ENCODE measurements around the gene PPARA. TPM values are rescaled to one million over a fixed set of nuclear protein-coding genes. Genes with fewer than 3 reads are reported as not detected.

The PPARA gene
- total and polyA plus RNA-seq, 7 experiments from 2014 or later, result 3.7 to 21.6 (median 16.4) TPM

DNA sequence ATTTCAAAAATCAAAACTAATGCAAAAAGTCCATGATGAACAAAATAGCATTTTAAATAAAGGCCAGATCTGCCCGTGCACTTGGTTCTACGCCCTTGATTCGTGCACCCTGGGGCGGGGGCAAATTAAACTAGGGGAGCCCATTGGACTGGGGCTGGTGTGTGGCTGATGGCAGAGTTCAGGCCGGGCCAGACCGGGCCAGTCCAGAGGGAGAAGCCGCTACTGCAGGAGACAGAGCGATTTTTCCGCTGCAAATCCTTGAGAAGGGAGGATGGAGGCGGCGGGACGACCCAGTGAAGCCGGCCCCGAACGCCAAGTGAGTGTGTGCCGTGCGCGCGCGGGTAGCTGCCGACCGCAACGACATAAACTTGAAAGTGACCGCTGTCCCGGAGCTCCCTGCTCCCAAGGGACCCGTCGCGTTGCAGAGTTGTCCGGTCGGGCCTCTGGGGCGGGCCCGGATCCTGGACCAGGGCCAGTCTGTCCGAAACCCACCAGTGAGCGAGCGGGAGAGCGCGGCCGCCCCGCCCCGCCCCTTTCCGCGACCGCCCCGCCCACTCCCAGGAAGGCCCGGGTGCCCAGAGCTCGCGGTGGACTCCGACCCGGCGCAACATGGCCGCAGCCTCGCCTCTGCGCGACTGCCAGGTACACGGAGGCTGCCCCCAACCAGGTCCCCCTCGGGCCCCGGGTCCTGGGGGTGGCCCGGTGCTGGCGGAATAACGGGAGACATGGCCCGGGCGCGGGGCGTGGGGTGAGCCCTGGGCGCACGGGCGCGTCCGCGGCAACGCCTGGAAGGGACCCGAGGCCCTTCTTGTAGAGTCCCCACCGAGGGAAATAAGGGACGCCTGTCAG is 117.3 kb downstream of the PPARA start, which contains the start of gene TTC38:
Gene TTC38, plus strand, starts transcription at position 578 of the 849 bp plus-strand sequence. Its CDS starts 32 bp downstream, at position 610.
- peak; percentile 90 for ATAC-seq
- Histone ChIP-seq H3K27me3 (ENCODE audit: control insufficient read depth in 2 of 2, insufficient read depth in 2 of 2, low read length in 2 of 2) (peaks cover 0 to 3% of the 10 kb centered on the region in 2 donors), H3K4me1 (ENCODE audit: control insufficient read depth in 2 of 2, insufficient read depth in 2 of 2, low read length in 2 of 2) (peaks cover 0 to 4% of the 10 kb centered on the region in 2 donors), H3K9me3 (ENCODE audit: control insufficient read depth in 2 of 3, low read length in 3 of 3) (no peaks in the 10 kb centered on the region), H3K36me3 (ENCODE audit: control insufficient read depth in 2 of 3, insufficient read depth in 3 of 3, low read length in 3 of 3) (no peaks in the 10 kb centered on the region), H3K4me3 (ENCODE audit: low read length) (peak within 1 kb of the TSS; percentile 63), H3K27ac (ENCODE audit: low read depth, low read length) (peak within 1 kb of the TSS; percentile 48)
- ChIA-PET POLR2A (interaction anchor here (1.6 to 2.4 kb wide), 2 partner anchors 12 to 17 kb away, joined by 4 to 9 read pairs; partner anchors contain the start of gene CDPF1), CTCF (interaction anchor here (0.6 kb wide), 1 partner anchor 1193 kb away, joined by 3 read pairs; no protein-coding TSS in a partner anchor)
- Mint-ChIP-seq H3K4me3 (peak within 1 kb of the TSS; percentile 82 to 93 (median 89)), H3K36me3 (peaks cover 0 to 18% (median 7%) of the 10 kb centered on the region in 5 donors), H3K27ac (peak within 1 kb of the TSS in 6 of 9 donors; percentile 12 to 77 (median 68)), H3K27me3 (peaks cover 16 to 35% (median 26%) of the 10 kb centered on the region in 5 donors), H3K4me1 (peaks cover 6 to 27% (median 17%) of the 10 kb centered on the region in 7 donors), H3K9me3 (peaks cover 0 to 15% (median 2%) of the 10 kb centered on the region in 11 donors)
- intact Hi-C loops (cut with micrococcal nuclease), result loop anchor here (1.0 to 2.0 kb wide), 4 partner anchors 17 to 116 kb away; partner anchors contain the start of genes CDPF1 (in 2 of the 2) and GTSE1 (in 2 of the 2)
- peak in 8 of 9 donors; percentile 21 to 72 (median 28) for DNase-seq

DNA sequence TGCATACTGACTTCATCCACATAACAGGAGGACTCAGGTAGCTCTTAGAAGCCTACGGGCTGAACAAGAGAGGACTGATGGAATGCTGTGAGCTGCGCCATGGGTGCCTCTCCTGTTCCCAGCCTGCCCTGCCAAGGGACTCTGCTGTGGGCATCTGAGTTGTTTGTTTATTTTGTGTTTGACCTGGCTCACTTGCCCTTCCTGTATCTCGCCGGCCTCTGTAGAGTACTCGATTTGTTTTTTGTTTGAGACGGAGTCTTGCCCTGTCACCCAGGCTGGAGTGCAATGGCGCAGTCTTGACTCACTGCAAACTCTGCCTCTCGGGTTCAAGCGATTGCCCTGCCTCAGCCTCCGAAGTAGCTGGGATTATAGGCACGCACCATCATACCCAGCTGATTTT is 119.2 kb downstream of the PPARA start:
- intact Hi-C loops (cut with micrococcal nuclease), result no loop called here
- H3K27me3 ChIP-seq (ENCODE audit: control insufficient read depth in 2 of 2, insufficient read depth in 2 of 2, low read length in 2 of 2), result no peaks in the 10 kb centered on the region
- H3K4me3 ChIP-seq (ENCODE audit: low read length), result no peak overlapping the region
- ChIA-PET CTCF (interaction anchor here (0.6 to 1.1 kb wide), 2 partner anchors 16 to 261 kb away, joined by 3 read pairs; no protein-coding TSS in a partner anchor), POLR2A (no interaction called here)
- peak overlapping the region; percentile 50 to 93 (median 74) for H3K4me3 Mint-ChIP-seq
- H3K36me3 ChIP-seq (ENCODE audit: control insufficient read depth in 2 of 3, insufficient read depth in 3 of 3, low read length in 3 of 3), result peaks cover 0 to 7% (median 0%) of the 10 kb centered on the region in 3 experiments
- no peak overlapping the region for H3K27ac ChIP-seq (ENCODE audit: low read depth, low read length)
- H3K9me3 ChIP-seq (ENCODE audit: control insufficient read depth in 2 of 3, low read length in 3 of 3), result no peaks in the 10 kb centered on the region
- H3K27me3 Mint-ChIP-seq, result peaks cover 3 to 21% (median 13%) of the 10 kb centered on the region in 5 donors
- H3K4me1 Mint-ChIP-seq, result peaks cover 6 to 19% (median 13%) of the 10 kb centered on the region in 7 donors
- peaks cover 0 to 4% of the 10 kb centered on the region in 2 donors for H3K4me1 ChIP-seq (ENCODE audit: control insufficient read depth in 2 of 2, insufficient read depth in 2 of 2, low read length in 2 of 2)
- H3K36me3 Mint-ChIP-seq, result peaks cover 0 to 14% (median 3%) of the 10 kb centered on the region in 5 donors
- H3K9me3 Mint-ChIP-seq, result peaks cover 0 to 13% (median 0%) of the 10 kb centered on the region in 11 donors
- H3K27ac Mint-ChIP-seq, result peak overlapping the region in 2 of 9 donors; percentile 59 to 77
- ATAC-seq (no peak), DNase-seq (no peak)

DNA sequence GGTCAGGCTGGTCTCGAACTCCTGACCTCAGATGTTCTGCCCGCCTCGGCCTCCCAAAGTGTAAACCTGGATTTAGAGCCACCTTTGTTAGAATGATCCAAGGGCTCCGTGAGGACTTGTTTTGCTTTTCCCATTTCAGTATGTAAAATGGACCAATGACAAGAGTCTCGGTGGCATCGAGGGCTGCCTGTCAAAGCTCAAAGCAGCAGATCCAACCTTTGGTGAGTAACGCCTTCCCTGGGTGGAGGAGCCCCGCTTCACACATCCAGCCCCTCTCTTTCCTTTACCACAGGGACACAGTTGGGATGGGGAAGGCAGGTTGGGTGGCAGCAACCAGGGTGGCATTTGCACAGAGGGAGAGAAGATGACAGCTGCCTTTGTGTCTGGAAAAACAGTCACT is 121.9 kb downstream of the PPARA start:
- H3K4me3 ChIP-seq (ENCODE audit: low read length), result no peak overlapping the region
- peaks cover 7 to 23% (median 14%) of the 10 kb centered on the region in 5 donors for H3K36me3 Mint-ChIP-seq
- H3K4me1 ChIP-seq (ENCODE audit: control insufficient read depth in 2 of 2, insufficient read depth in 2 of 2, low read length in 2 of 2), result peaks cover 0 to 4% of the 10 kb centered on the region in 2 donors
- H3K4me3 Mint-ChIP-seq, result no peak overlapping the region
- H3K9me3 Mint-ChIP-seq, result peaks cover 0 to 4% (median 0%) of the 10 kb centered on the region in 11 donors
- H3K4me1 Mint-ChIP-seq, result peaks cover 4 to 21% (median 15%) of the 10 kb centered on the region in 7 donors
- H3K27ac ChIP-seq (ENCODE audit: low read depth, low read length), result no peak overlapping the region
- no peak overlapping the region for H3K27ac Mint-ChIP-seq
- peaks cover 0 to 14% (median 0%) of the 10 kb centered on the region in 3 experiments for H3K36me3 ChIP-seq (ENCODE audit: control insufficient read depth in 2 of 3, insufficient read depth in 3 of 3, low read length in 3 of 3)
- no peak for DNase-seq
- no peaks in the 10 kb centered on the region for H3K27me3 Mint-ChIP-seq
- CTCF ChIA-PET, result no interaction called here
- POLR2A ChIA-PET, result no interaction called here
- no peaks in the 10 kb centered on the region for H3K9me3 ChIP-seq (ENCODE audit: control insufficient read depth in 2 of 3, low read length in 3 of 3)
- intact Hi-C loops (cut with micrococcal nuclease), result no loop called here
- no peaks in the 10 kb centered on the region for H3K27me3 ChIP-seq (ENCODE audit: control insufficient read depth in 2 of 2, insufficient read depth in 2 of 2, low read length in 2 of 2)
- no peak for ATAC-seq

DNA sequence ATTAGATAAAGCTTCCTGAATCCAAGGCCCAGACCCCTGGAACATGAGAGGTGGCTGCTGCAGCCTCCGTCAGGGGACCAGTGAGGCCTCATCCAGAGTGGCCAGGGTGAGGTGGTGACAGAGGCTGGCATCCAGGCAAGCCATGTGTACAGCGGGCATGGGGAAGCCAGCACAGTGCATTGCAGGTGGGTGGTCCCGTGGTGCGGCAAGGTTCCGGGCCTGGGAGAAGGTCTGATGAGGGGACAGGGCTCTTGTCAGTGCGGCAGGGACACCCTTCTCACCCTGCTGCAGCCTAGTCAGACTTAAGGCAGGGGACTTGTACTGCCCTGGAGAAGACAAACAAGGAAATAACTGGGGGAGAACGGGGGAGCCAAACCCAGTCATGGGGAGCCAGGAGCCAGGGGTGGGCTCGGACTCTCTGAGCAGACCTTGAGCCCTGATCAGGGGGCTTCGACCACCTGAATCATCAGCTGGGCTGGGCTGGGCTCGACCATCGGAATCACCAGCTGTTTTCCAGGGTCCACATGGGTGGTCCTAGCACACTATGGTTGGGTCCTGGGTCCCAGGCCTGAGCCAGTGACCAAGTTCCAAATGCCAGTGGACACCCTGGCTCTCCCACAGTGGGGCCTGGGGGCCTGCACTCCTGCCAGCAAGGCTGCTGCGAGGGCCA is 122.6 kb downstream of the PPARA start:
- no peaks in the 10 kb centered on the region for H3K27me3 Mint-ChIP-seq
- ChIA-PET POLR2A (no interaction called here), CTCF (no interaction called here)
- Histone ChIP-seq H3K4me3 (ENCODE audit: low read length) (no peak overlapping the region), H3K27ac (ENCODE audit: low read depth, low read length) (no peak overlapping the region), H3K36me3 (ENCODE audit: control insufficient read depth in 2 of 3, insufficient read depth in 3 of 3, low read length in 3 of 3) (peaks cover 0 to 14% (median 0%) of the 10 kb centered on the region in 3 experiments), H3K9me3 (ENCODE audit: control insufficient read depth in 2 of 3, low read length in 3 of 3) (no peaks in the 10 kb centered on the region), H3K4me1 (ENCODE audit: control insufficient read depth in 2 of 2, insufficient read depth in 2 of 2, low read length in 2 of 2) (peaks cover 0 to 4% of the 10 kb centered on the region in 2 donors), H3K27me3 (ENCODE audit: control insufficient read depth in 2 of 2, insufficient read depth in 2 of 2, low read length in 2 of 2) (no peaks in the 10 kb centered on the region)
- DNase-seq (no peak), ATAC-seq (no peak)
- intact Hi-C loops (cut with micrococcal nuclease), result no loop called here
- H3K4me1 Mint-ChIP-seq, result peaks cover 0 to 17% (median 10%) of the 10 kb centered on the region in 7 donors
- H3K4me3 Mint-ChIP-seq, result no peak overlapping the region
- peaks cover 0 to 4% (median 0%) of the 10 kb centered on the region in 11 donors for H3K9me3 Mint-ChIP-seq
- no peak overlapping the region for H3K27ac Mint-ChIP-seq
- peaks cover 7 to 26% (median 16%) of the 10 kb centered on the region in 5 donors for H3K36me3 Mint-ChIP-seq

DNA sequence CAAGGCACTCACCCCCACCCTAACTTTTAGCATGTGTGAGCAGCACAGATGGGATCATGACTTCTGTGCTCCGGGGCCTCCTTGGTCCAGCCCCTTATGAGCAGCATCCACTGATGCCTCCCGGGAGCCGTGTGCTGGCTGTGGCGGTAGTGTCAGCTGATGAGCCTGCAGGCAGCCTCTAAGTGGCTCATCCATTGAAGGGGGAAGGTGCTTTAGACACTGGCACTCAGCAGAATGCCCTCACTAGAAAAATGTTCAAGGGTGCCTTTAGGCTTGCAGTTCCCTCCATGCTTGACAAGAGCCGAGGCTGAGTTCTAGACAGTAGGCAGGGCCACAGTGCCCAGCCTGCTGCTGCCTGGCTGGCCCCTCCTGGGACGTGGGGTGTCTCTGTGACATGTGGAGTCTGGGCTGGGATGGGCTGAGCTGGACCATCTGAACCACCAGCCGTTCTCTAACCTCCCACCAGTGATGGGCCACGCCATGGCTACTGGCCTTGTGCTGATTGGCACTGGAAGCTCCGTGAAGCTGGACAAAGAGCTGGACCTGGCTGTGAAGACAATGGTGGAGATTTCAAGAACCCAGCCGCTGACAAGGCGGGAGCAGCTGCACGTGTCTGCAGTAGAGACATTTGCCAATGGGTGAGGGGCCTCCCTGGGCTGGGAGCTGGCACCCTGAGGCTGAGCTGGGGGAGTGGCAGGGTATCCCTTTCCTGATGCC is 123.3 kb downstream of the PPARA start:
- no peaks in the 10 kb centered on the region for H3K9me3 ChIP-seq (ENCODE audit: control insufficient read depth in 2 of 3, low read length in 3 of 3)
- H3K27me3 ChIP-seq (ENCODE audit: control insufficient read depth in 2 of 2, insufficient read depth in 2 of 2, low read length in 2 of 2), result no peaks in the 10 kb centered on the region
- H3K36me3 Mint-ChIP-seq, result peaks cover 7 to 33% (median 21%) of the 10 kb centered on the region in 5 donors
- H3K4me1 ChIP-seq (ENCODE audit: control insufficient read depth in 2 of 2, insufficient read depth in 2 of 2, low read length in 2 of 2), result no peaks in the 10 kb centered on the region
- intact Hi-C loops (cut with micrococcal nuclease), result no loop called here
- H3K27ac Mint-ChIP-seq, result no peak overlapping the region
- ChIA-PET CTCF (no interaction called here), POLR2A (no interaction called here)
- no peak overlapping the region for H3K27ac ChIP-seq (ENCODE audit: low read depth, low read length)
- ATAC-seq (no peak), DNase-seq (no peak)
- H3K4me3 Mint-ChIP-seq, result no peak overlapping the region
- peaks cover 0 to 12% (median 7%) of the 10 kb centered on the region in 7 donors for H3K4me1 Mint-ChIP-seq
- H3K27me3 Mint-ChIP-seq, result no peaks in the 10 kb centered on the region
- peaks cover 0 to 4% (median 0%) of the 10 kb centered on the region in 11 donors for H3K9me3 Mint-ChIP-seq
- H3K4me3 ChIP-seq (ENCODE audit: low read length), result no peak overlapping the region
- peaks cover 0 to 17% (median 0%) of the 10 kb centered on the region in 3 experiments for H3K36me3 ChIP-seq (ENCODE audit: control insufficient read depth in 2 of 3, insufficient read depth in 3 of 3, low read length in 3 of 3)

DNA sequence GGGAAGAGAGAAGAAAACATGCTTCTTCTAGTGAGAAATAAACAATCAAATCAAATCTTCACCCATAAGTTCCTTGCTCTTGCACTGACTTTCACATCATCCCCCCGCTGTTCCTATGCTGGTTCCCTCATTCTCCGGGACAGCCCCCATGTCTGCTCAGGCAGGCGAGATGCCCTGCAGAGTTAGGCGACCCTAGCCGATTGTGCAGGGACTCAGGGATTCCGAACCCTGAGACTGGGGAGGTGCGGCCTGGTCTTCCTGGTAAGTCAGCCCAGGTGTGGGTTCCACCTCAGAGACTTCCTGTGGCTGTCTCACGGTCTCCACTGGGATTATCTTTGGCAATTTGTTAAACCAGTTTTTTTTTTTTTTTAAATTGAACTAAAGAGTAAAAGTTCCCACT is 124.1 kb downstream of the PPARA start:
- intact Hi-C loops (cut with micrococcal nuclease), result no loop called here
- Mint-ChIP-seq H3K4me3 (no peak overlapping the region), H3K27me3 (no peaks in the 10 kb centered on the region), H3K27ac (no peak overlapping the region), H3K9me3 (peaks cover 0 to 4% (median 0%) of the 10 kb centered on the region in 11 donors), H3K4me1 (peaks cover 0 to 12% (median 7%) of the 10 kb centered on the region in 7 donors), H3K36me3 (peaks cover 7 to 39% (median 21%) of the 10 kb centered on the region in 5 donors)
- H3K36me3 ChIP-seq (ENCODE audit: control insufficient read depth in 2 of 3, insufficient read depth in 3 of 3, low read length in 3 of 3), result peaks cover 0 to 25% (median 0%) of the 10 kb centered on the region in 3 experiments
- DNase-seq (no peak), ATAC-seq (no peak)
- H3K27me3 ChIP-seq (ENCODE audit: control insufficient read depth in 2 of 2, insufficient read depth in 2 of 2, low read length in 2 of 2), result no peaks in the 10 kb centered on the region
- POLR2A ChIA-PET, result no interaction called here
- no peak overlapping the region for H3K4me3 ChIP-seq (ENCODE audit: low read length)
- H3K4me1 ChIP-seq (ENCODE audit: control insufficient read depth in 2 of 2, insufficient read depth in 2 of 2, low read length in 2 of 2), result peaks cover 0 to 1% of the 10 kb centered on the region in 2 donors
- no peaks in the 10 kb centered on the region for H3K9me3 ChIP-seq (ENCODE audit: control insufficient read depth in 2 of 3, low read length in 3 of 3)
- no peak overlapping the region for H3K27ac ChIP-seq (ENCODE audit: low read depth, low read length)
- CTCF ChIA-PET, result no interaction called here
